Mesodermal cell (in vitro differentiated cells): ENCODE measurements around the gene RGS3.

Source experiments
- H3K27ac ChIP-seq: 2 replicates; pipeline ENCODE4 v1.7.0; 2013; ENCODE audit warnings: mild to moderate bottlenecking, low read depth, low read length, moderate library complexity; ENCODE audit not compliant: severe bottlenecking
- H3K36me3 ChIP-seq: 2 replicates; pipeline ENCODE4 v1.7.1; 2013; ENCODE audit warnings: mild to moderate bottlenecking, low read length, moderate library complexity; ENCODE audit not compliant: control insufficient read depth, insufficient read depth
- H3K4me1 ChIP-seq: one replicate; pipeline ENCODE4 v1.7.1; 2013; ENCODE audit warnings: mild to moderate bottlenecking, low read length; ENCODE audit not compliant: insufficient read depth, control insufficient read depth, poor library complexity, severe bottlenecking
- H3K4me3 ChIP-seq: 2 replicates; pipeline ENCODE4 v1.7.0; 2013; ENCODE audit warnings: low read length, control low read depth, mild to moderate bottlenecking; ENCODE audit not compliant: insufficient read depth, poor library complexity, severe bottlenecking; ENCODE audit errors: extremely low read depth
- H3K9me3 ChIP-seq: 2 replicates; pipeline ENCODE4 v1.7.1; 2013; ENCODE audit warnings: mild to moderate bottlenecking, low read length, moderate library complexity; ENCODE audit not compliant: control insufficient read depth
- WGBS, 2 experiments: methylation state at CpG; one replicate each; pipeline ENCODE4 v1.1.5; 2013; ENCODE audit warnings: missing lambda C conversion rate in 2 of 2; ENCODE audit not compliant: insufficient coverage in 2 of 2; 5-methylcytosine and 5-hydroxymethylcytosine counted together

RGS3 gene

GRCh38 chr9:113589890-113590289 is 126.4 kb downstream of the RGS3 start:
- Histone ChIP-seq H3K9me3 (no peaks in the 10 kb centered on the region), H3K36me3 (peaks cover 34% of the 10 kb centered on the region), H3K4me3 (no peak overlapping the region), H3K27ac (peak overlapping the region; percentile 80), H3K4me1 (peaks cover 37% of the 10 kb centered on the region)
- 76 to 79% methylated on average over 3 of the region's 3 CpGs for WGBS, 2 experiments

GRCh38 chr9:113590389-113590788 is 126.9 kb downstream of the RGS3 start:
- Histone ChIP-seq H3K4me3 (no peak overlapping the region), H3K27ac (no peak overlapping the region), H3K9me3 (no peaks in the 10 kb centered on the region), H3K4me1 (peaks cover 32% of the 10 kb centered on the region), H3K36me3 (peaks cover 34% of the 10 kb centered on the region)
- WGBS, 2 experiments = 88 to 100% methylated on average over 2 of the region's 2 CpGs

- Histone ChIP-seq H3K4me1 (peaks cover 32% of the 10 kb centered on the region), H3K27ac (no peak overlapping the region), H3K36me3 (peaks cover 34% of the 10 kb centered on the region), H3K4me3 (no peak overlapping the region), H3K9me3 (no peaks in the 10 kb centered on the region)
- WGBS, 2 experiments = 63 to 81% methylated on average over 11 to 14 of the region's 20 CpGs
Observed at GRCh38 chr9:113590991-113591898, 127.7 kb downstream of the RGS3 start.

GRCh38 chr9:113591899-113592625 is 128.5 kb downstream of the RGS3 start:
- Histone ChIP-seq H3K36me3 (peaks cover 35% of the 10 kb centered on the region), H3K4me1 (peaks cover 36% of the 10 kb centered on the region), H3K9me3 (no peaks in the 10 kb centered on the region), H3K4me3 (no peak overlapping the region), H3K27ac (no peak overlapping the region)
- WGBS, 2 experiments = 80 to 90% methylated on average over 3 to 5 of the region's 7 CpGs

- H3K36me3 ChIP-seq = peaks cover 43% of the 10 kb centered on the region
- H3K4me3 ChIP-seq = peak overlapping the region; percentile 97
- H3K27ac ChIP-seq = peak overlapping the region; percentile 87
- peaks cover 36% of the 10 kb centered on the region for H3K4me1 ChIP-seq
- 60 to 73% methylated on average over 1 of the region's 6 CpGs for WGBS, 2 experiments
- H3K9me3 ChIP-seq = no peaks in the 10 kb centered on the region
Observed at GRCh38 chr9:113592876-113593575, 129.5 kb downstream of the RGS3 start.

GRCh38 chr9:113593682-113594281 is 130.3 kb downstream of the RGS3 start:
- Histone ChIP-seq H3K4me1 (peaks cover 44% of the 10 kb centered on the region), H3K36me3 (peaks cover 42% of the 10 kb centered on the region), H3K27ac (peak overlapping the region; percentile 87), H3K4me3 (peak overlapping the region; percentile 97), H3K9me3 (no peaks in the 10 kb centered on the region)
- 0 to 1% methylated on average over 6 to 14 of the region's 15 CpGs for WGBS, 2 experiments

GRCh38 chr9:113594484-113595299 is 131.2 kb downstream of the RGS3 start:
- Histone ChIP-seq H3K4me1 (peaks cover 53% of the 10 kb centered on the region), H3K4me3 (peak overlapping the region; percentile 97), H3K27ac (peak overlapping the region; percentile 71), H3K9me3 (no peaks in the 10 kb centered on the region), H3K36me3 (peaks cover 42% of the 10 kb centered on the region)
- WGBS, 2 experiments = 43 to 62% methylated on average over 12 to 14 of the region's 19 CpGs

GRCh38 chr9:113596616-113597320 is 133.2 kb downstream of the RGS3 start:
- Histone ChIP-seq H3K4me1 (peaks cover 59% of the 10 kb centered on the region), H3K27ac (peak overlapping the region; percentile 41), H3K36me3 (peaks cover 42% of the 10 kb centered on the region), H3K4me3 (peak overlapping the region; percentile 97), H3K9me3 (no peaks in the 10 kb centered on the region)
- 96% methylated on average over 24 to 27 of the region's 27 CpGs for WGBS, 2 experiments

- H3K4me1 ChIP-seq = peaks cover 60% of the 10 kb centered on the region
- WGBS, 2 experiments = 92 to 96% methylated on average over 9 to 13 of the region's 14 CpGs
- peak overlapping the region; percentile 97 for H3K4me3 ChIP-seq
- peaks cover 42% of the 10 kb centered on the region for H3K36me3 ChIP-seq
- H3K27ac ChIP-seq = peak overlapping the region; percentile 90
- no peaks in the 10 kb centered on the region for H3K9me3 ChIP-seq
Observed at GRCh38 chr9:113597390-113598241, 134.1 kb downstream of the RGS3 start.
